OCI-LY1 (cell line): ENCODE data around the gene GRPEL2.

Source experiments
- H2AFZ ChIP-seq: fragments of 200-600 bp; sonication (generic), shearing (Covaris generic); 2 replicates; pipeline ENCODE4 v1.6.0; 2014; ENCODE audit warnings: antibody characterized with exemption, mild to moderate bottlenecking, low read length
- H3F3A ChIP-seq: fragments of 200-600 bp; sonication (generic), shearing (Covaris generic); 2 replicates; pipeline ENCODE4 v1.6.0; 2014; ENCODE audit warnings: mild to moderate bottlenecking, antibody characterized with exemption, low read length, moderate library complexity; ENCODE audit not compliant: insufficient read depth
- H3K27ac ChIP-seq: fragments of 200-600 bp; sonication (generic); 2 replicates; pipeline ENCODE4 v1.5.1; 2014; ENCODE audit warnings: low read length, mixed run types, mild to moderate bottlenecking, low read depth; ENCODE audit not compliant: poor library complexity, severe bottlenecking
- H3K27me3 ChIP-seq: fragments of 200-600 bp; sonication (generic); 2 replicates; pipeline ENCODE4 v1.6.0; 2014; ENCODE audit warnings: antibody characterized with exemption, mild to moderate bottlenecking, low read length, moderate library complexity; ENCODE audit not compliant: insufficient read depth
- H3K36me3 ChIP-seq: fragments of 200-600 bp; sonication (generic); 2 replicates; pipeline ENCODE4 v1.6.1; 2014; ENCODE audit warnings: mild to moderate bottlenecking, antibody characterized with exemption, low read length, moderate library complexity, mixed read lengths; ENCODE audit not compliant: insufficient read depth
- H3K4me1 ChIP-seq: fragments of 200-600 bp; sonication (generic); 2 replicates; pipeline ENCODE4 v1.5.1; 2014; ENCODE audit warnings: mild to moderate bottlenecking, low read length, moderate library complexity; ENCODE audit not compliant: insufficient read depth, severe bottlenecking
- H3K4me2 ChIP-seq: fragments of 200-600 bp; sonication (generic), shearing (Covaris generic); 2 replicates; pipeline ENCODE4 v1.6.1; 2014; ENCODE audit warnings: low read length
- H3K4me3 ChIP-seq: fragments of 200-600 bp; sonication (generic); 2 replicates; pipeline ENCODE4 v1.5.1; 2014; ENCODE audit warnings: low read length, low read depth, mild to moderate bottlenecking, mixed read lengths; ENCODE audit not compliant: poor library complexity, severe bottlenecking
- H3K79me2 ChIP-seq: fragments of 200-600 bp; shearing (Covaris generic); 2 replicates; pipeline ENCODE4 v1.6.1; 2016; ENCODE audit warnings: mixed run types, low read length, mixed read lengths; ENCODE audit not compliant: insufficient read depth
- H3K9ac ChIP-seq: fragments of 200-600 bp; sonication (generic), shearing (Covaris generic); 2 replicates; pipeline ENCODE4 v1.6.1; 2014; ENCODE audit warnings: mild to moderate bottlenecking, low read length, mixed read lengths
- H3K9me2 ChIP-seq: fragments of 200-600 bp; sonication (generic), shearing (Covaris generic); 2 replicates; pipeline ENCODE4 v1.6.1; 2014; ENCODE audit warnings: low read depth, mild to moderate bottlenecking, low read length, mixed read lengths
- H3K9me3 ChIP-seq: fragments of 200-600 bp; shearing (Covaris generic); 2 replicates; pipeline ENCODE4 v1.6.1; 2014; ENCODE audit warnings: low read length, mixed read lengths
- H4K20me1 ChIP-seq: fragments of 200-600 bp; sonication (generic), shearing (Covaris generic); 2 replicates; pipeline ENCODE4 v1.6.0; 2016; ENCODE audit warnings: mild to moderate bottlenecking, low read length; ENCODE audit not compliant: insufficient read depth
- CTCF ChIP-seq: fragments of 200-600 bp; sonication (generic), shearing (Covaris generic); IDR thresholded peaks from 2 replicates; pipeline ENCODE4 v1.5.1; 2017; ENCODE audit warnings: mild to moderate bottlenecking, antibody characterized with exemption, low read length, moderate library complexity, mixed read lengths
- EZH2 ChIP-seq: fragments of 200-600 bp; sonication (generic), shearing (Covaris generic); IDR thresholded peaks from 2 replicates; pipeline ENCODE4 v1.8.0; 2017; ENCODE audit warnings: borderline replicate concordance, mixed run types, mild to moderate bottlenecking, antibody characterized with exemption, low read length, moderate library complexity, mixed read lengths

Gene GRPEL2

GRCh38 chr5:149356391-149356790 is 11.1 kb downstream of the GRPEL2 start:
- Histone ChIP-seq H4K20me1 (no peaks in the 10 kb centered on the region), H3F3A (no peaks in the 10 kb centered on the region), H3K79me2 (no peaks in the 10 kb centered on the region), H3K4me1 (peaks cover 27% of the 10 kb centered on the region), H2AFZ (no peak overlapping the region), H3K9me2 (no peaks in the 10 kb centered on the region), H3K4me3 (no peak overlapping the region), H3K9me3 (no peaks in the 10 kb centered on the region), H3K27me3 (no peaks in the 10 kb centered on the region), H3K36me3 (peaks cover 50% of the 10 kb centered on the region), H3K27ac (no peak overlapping the region), H3K9ac (no peak overlapping the region), H3K4me2 (peak overlapping the region; percentile 13; the same call in 1 of the 2 replicates)
- TF ChIP-seq CTCF (no peak), EZH2 (no peak)

- Histone ChIP-seq H3K9ac (peak within 1 kb of the TSS; percentile 97), H3K27me3 (no peaks in the 10 kb centered on the region), H3K9me3 (no peaks in the 10 kb centered on the region), H3K9me2 (no peaks in the 10 kb centered on the region), H3K4me2 (peak within 1 kb of the TSS; percentile 83), H3K4me1 (peaks cover 27% of the 10 kb centered on the region), H3K27ac (peak within 1 kb of the TSS; percentile 38), H2AFZ (no peak within 1 kb of the TSS), H4K20me1 (no peaks in the 10 kb centered on the region), H3F3A (no peaks in the 10 kb centered on the region), H3K36me3 (peaks cover 38% of the 10 kb centered on the region), H3K4me3 (peak within 1 kb of the TSS; percentile 94), H3K79me2 (no peaks in the 10 kb centered on the region)
- TF ChIP-seq CTCF (no peak), EZH2 (no peak)
These were observed 12.3 kb downstream of the GRPEL2 start, which contains the start of gene PCYOX1L for GRCh38 chr5:149357370-149358293. PCYOX1L (plus strand) TSS chr5:149358046; CDS start chr5:149358069, 23 bp downstream.

GRCh38 chr5:149358294-149358651 is 13.0 kb downstream of the GRPEL2 start:
- Histone ChIP-seq H3K9ac (peak overlapping the region; percentile 97), H3K9me2 (no peaks in the 10 kb centered on the region), H3K27me3 (no peaks in the 10 kb centered on the region), H3K9me3 (no peaks in the 10 kb centered on the region), H3K4me1 (peaks cover 27% of the 10 kb centered on the region), H2AFZ (no peak overlapping the region), H3K27ac (peak overlapping the region; percentile 38), H3K4me2 (peak overlapping the region; percentile 83), H3K4me3 (peak overlapping the region; percentile 94), H3K36me3 (peaks cover 35% of the 10 kb centered on the region), H3K79me2 (no peaks in the 10 kb centered on the region), H4K20me1 (no peaks in the 10 kb centered on the region), H3F3A (no peaks in the 10 kb centered on the region)
- no peak for TF ChIP-seq EZH2
- TF ChIP-seq CTCF = no peak
